ENCODE data around the gene CDK17. TPM values are rescaled to one million over a fixed set of nuclear protein-coding genes. Genes with fewer than 3 reads are reported as not detected.

CDK17 gene
- total RNA-seq, 1 donor from 2014 or later: 65.8 TPM

DNA sequence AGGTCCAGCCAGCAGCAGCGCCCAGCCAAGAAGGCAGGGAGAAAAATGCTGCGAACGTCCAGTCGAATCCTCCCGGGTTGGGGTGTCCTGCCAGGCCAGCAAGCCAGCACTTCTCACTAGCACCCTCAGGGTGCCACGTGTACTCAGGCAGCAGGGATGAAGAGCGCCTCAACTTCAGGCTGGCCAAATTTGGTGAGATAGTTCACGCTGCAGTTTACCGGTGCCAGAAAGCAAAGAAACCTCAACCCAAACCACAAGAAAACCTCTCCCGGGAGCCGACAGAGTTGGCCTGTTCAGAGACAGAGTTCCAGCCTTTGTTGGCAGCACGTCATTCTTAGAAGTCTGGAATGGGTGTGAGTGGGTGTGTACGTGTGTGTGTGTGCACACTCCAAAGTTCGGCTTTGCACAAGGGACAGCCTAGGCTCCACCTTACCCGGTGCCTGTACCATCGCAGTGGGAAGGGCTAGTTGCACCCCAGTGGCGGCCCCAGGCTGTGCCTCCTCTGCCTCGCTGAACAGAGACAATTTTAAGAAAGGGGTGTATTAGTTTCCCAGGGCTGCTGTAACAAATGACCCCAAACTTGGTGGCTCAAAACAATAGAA lies 163.9 kb downstream of the CDK17 start:
- no peak for DNase-seq

DNA sequence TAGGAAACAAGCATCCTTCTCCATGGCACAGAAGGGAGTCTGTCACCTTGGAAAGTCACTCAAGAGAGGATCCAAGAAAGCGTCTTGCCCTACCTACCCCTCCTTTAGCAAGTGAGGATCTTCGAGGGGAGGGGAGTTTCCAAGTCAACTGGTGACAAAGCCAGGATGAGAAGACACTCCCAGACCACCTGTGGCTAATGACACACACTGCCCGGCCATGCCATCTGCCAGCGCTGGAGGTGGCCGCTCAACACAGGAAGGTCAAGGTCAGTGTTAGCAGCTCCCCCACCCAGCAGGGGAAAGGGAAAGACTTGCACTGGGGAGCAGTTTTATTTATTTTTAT lies 164.8 kb downstream of the CDK17 start:
- DNase-seq: no peak

DNA sequence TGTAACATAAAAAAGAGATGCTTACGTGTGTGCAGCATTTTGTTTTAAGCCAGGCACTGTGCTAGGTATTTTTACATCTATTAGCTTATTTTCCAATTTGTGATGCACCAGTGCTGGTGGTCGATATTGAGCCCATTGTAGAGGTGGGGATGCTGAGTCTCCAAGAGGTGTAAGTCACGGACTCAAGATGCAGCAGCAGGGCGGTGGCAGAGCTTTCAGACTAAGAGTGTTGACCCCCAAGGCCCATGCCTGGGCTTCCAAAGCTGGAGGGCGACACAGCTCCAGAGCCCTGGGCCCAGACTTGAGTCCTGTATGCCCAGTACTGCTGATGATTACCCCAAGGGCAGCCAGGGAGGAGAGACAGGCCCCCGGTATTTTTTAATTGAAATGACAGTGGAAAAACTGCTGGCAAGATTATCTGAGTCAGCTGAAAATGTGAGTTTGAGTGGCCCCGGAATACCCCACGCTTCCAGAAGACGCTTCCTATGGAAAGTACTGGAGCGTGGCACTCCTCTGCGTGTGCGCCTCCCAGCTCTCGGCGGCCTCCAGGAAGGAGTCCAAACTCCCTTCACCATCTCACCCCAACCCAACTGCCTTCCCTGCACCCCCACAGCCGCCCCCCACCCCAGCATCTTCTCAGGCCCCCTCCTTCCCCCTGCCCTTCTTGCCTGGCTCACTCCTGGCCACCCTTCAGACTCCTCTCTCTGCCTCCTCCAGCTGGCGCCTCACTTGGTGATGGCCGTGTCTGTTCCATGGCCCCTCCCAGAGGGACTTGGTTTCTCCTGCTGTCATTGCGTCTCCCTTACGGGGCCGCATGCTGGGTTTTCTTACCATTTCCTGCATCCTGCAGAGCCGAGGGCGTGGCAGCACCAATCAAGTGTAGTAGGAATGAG lies 165.4 kb downstream of the CDK17 start:
- DNase-seq: no peak

DNA sequence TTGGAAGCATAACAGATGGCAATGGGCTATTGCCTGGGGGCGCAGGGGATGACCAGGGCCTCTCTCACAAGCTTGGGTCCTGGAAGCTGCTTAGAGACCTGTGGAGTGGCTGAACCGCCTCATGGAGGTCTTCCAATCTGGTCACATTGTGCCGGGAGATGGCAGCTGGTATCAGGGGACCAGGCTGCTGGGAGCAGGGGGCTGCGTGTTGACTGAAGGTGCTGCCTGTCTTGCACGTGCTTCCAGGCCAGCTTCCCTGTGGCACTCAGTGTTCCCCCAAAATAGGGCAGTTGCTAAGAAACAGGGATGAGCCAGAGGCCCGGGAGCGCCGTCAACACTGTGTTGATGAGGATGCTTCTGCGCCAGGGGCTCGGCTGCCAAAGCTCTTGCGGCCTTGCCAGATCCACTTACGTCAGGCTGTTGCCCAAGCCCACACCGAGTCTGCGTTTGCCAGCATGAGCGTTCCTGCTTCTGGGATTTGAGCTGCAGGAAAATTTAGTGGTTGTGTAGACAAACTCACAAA lies 166.2 kb downstream of the CDK17 start:
- peak; percentile 47 for DNase-seq

DNA sequence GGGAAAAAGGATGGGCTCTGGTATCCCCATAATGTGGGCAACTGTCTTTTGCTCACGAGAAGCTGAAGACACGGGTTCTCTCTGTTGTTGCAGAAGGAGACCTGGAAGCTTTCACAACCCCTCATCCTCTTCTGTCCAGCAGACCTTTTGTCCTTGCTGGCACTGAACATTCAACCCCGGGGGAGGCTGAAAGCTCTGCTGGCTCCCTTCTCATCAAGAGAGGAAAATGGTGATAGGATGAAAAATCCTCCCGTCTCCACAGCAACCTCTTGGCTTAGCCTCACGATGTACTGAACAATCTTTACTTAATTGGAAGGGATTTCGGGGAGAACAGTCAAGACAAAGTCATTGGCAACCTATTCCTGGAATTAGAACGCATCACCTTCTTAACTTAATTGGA lies 167.1 kb downstream of the CDK17 start:
- DNase-seq: no peak

DNA sequence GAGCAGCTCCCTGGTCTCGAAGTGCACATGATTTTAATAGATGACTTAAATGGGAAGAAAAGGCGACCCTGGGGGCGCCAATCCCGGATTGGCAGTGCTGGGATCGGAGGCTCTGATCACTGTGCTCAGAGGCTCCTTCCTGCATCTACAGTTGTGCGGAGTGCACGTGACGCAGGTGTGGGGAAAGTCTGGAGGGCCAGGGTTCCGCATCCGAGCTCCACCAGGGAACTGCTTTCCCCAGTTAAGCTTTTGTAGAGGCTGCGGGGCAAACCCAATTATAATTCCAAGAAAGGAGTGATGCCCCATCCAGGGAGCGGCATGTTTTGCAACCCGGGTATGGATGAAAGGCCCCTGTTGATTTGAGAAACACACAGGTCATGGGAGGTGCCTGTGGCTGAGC lies 169.6 kb downstream of the CDK17 start:
- DNase-seq: no peak

DNA sequence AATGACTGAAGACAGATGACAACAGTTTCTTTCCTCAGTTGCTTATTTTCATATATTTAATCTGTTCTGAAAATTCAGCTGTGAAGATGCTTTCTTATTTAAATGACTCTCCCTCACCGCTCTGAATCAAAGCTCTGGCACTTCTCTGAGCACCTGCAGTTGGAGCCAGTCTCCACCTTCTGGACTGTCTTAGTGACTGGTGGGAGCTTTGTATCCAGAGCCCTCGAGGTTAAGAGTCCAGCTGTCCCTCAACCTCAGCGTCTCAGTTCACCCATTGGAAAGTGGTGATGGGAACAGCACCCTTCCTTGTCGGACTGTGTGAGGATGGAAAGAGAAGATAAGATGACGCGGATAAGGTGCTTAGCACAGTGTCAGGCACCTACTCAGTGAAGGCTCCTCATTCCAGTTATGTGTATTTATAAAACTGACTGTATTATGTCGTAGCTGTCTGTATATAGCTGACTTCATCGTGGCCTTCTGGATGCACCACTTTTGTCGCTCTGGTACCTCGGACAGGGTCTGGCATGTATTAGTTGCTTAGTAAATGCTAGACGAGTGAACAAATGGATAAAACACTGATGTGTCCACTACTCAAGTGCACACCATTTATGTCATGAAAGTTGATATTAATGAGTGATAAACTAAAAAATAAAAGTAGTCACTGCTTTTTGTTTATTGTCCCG lies 171.5 kb downstream of the CDK17 start:
- DNase-seq: no peak

Small RNAs within 50 kb of the gene (small RNA-seq; reads per million reads assigned to genes)
- gene RN7SKP11 (ENCODE audit: low replicate concordance) (not detected), gene RNU4-24P (ENCODE audit: low replicate concordance) (not detected)

Other genes starting within 250 kb of the CDK17 start
- 15.1 TPM for gene ELK3, start 206.1 kb downstream of the CDK17 start, total RNA-seq
- gene CFAP54, start 89.1 kb upstream of the CDK17 start, total RNA-seq: 1.8 TPM